HG02973 (cell line): ENCODE data around the gene NFRKB.

Experiments
- ATAC-seq: cut with Tn5 transposase; IDR thresholded peaks from one replicate; pipeline ENCODE4 v1.9.1; 2021; ENCODE audit warnings: moderate library complexity; ENCODE audit not compliant: unreplicated experiment

NFRKB gene

GRCh38 chr11:129846508-129847335 is 48.7 kb downstream of the NFRKB start:
- ATAC-seq: no peak
